Stimulated activated CD8-positive, alpha-beta memory T cell treated with anti-CD3 and anti-CD28 coated beads, Interleukin-4, amount 100 ng/mL, for 4 hours (primary cell): Measurements from ENCODE around the gene GRIK4.
"Not testable (repeated sequence)": the region's sequence is repeated elsewhere in the genome, so short reads cannot be mapped to it uniquely, and the experiment has no call there.

ENCODE experiments used
- DNase-seq, 2 donors: peaks; one replicate each; pipeline ENCODE4 v3.0.0-alpha.2; 2020; ENCODE audit warnings: low read depth in 2 of 2, low spot score in 1 of 2

The GRIK4 gene

GRCh38 chr11:120601536-120601935 lies 90.0 kb downstream of the GRIK4 start:
- no peak for DNase-seq

GRCh38 chr11:120603071-120603470 lies 91.5 kb downstream of the GRIK4 start:
- no peak for DNase-seq

- DNase-seq, result no peak
These were observed 93.9 kb downstream of the GRIK4 start for GRCh38 chr11:120605469-120605868.

GRCh38 chr11:120606211-120607010 lies 94.9 kb downstream of the GRIK4 start:
- no peak for DNase-seq

GRCh38 chr11:120608061-120608460 lies 96.5 kb downstream of the GRIK4 start:
- DNase-seq, result no peak

GRCh38 chr11:120608760-120609211 lies 97.2 kb downstream of the GRIK4 start:
- no peak for DNase-seq

- no peak for DNase-seq
These were observed 98.6 kb downstream of the GRIK4 start for GRCh38 chr11:120610111-120610510.

GRCh38 chr11:120611581-120611980 lies 100.0 kb downstream of the GRIK4 start:
- no peak for DNase-seq

- DNase-seq, result no peak
These were observed 101.1 kb downstream of the GRIK4 start for GRCh38 chr11:120612513-120613263.

- DNase-seq, result no peak
These were observed 102.0 kb downstream of the GRIK4 start for GRCh38 chr11:120613264-120614226.

GRCh38 chr11:120615391-120615790 lies 103.8 kb downstream of the GRIK4 start:
- no peak for DNase-seq

- no peak for DNase-seq
These were observed 106.9 kb downstream of the GRIK4 start for GRCh38 chr11:120618399-120618798.

- DNase-seq, result no peak
These were observed 110.8 kb downstream of the GRIK4 start for GRCh38 chr11:120622189-120622875.

GRCh38 chr11:120624992-120625391 lies 113.4 kb downstream of the GRIK4 start:
- DNase-seq, result not testable (repeated sequence)

GRCh38 chr11:120625565-120625964 lies 114.0 kb downstream of the GRIK4 start:
- no peak for DNase-seq

GRCh38 chr11:120626791-120627190 lies 115.2 kb downstream of the GRIK4 start:
- no peak for DNase-seq

- no peak for DNase-seq
These were observed 116.0 kb downstream of the GRIK4 start for GRCh38 chr11:120627327-120628163.

GRCh38 chr11:120629407-120630080 lies 118.0 kb downstream of the GRIK4 start:
- no peak for DNase-seq

- DNase-seq, result no peak
These were observed 118.6 kb downstream of the GRIK4 start for GRCh38 chr11:120630122-120630521.
